ENCODE data around the gene PKD1L1. TPM values are rescaled to one million over a fixed set of nuclear protein-coding genes. Genes with fewer than 3 reads are reported as not detected.

PKD1L1 gene
- polyA plus RNA-seq, 1 of the 3 experiments (the other 2 are of a cell fraction), result 0.10 TPM

GRCh38 chr7:47944536-47945260 lies 3.6 kb downstream of the PKD1L1 start:
- peaks cover 17% of the 10 kb centered on the region for H3F3A ChIP-seq (replicated peaks; ENCODE audit: insufficient read depth)
- H3K4me1 ChIP-seq (ENCODE audit: control insufficient read depth in 1 of 2, insufficient read depth in 2 of 2, low read depth in 1 of 2, low read length in 1 of 2), result peaks cover 25 to 37% of the 10 kb centered on the region in 2 experiments
- no peak overlapping the region for H3K9ac ChIP-seq
- ChIA-PET POLR2A (interaction anchor here (0.8 to 1.5 kb wide), 4 partner anchors 20 to 158 kb away, joined by 3 to 5 read pairs (median 4); no protein-coding TSS in a partner anchor), CTCF (interaction anchor here (0.6 to 12.4 kb wide), 84 partner anchors 8 to 742 kb away, joined by 3 to 221 read pairs (median 5); partner anchors contain the start of gene HUS1)
- no peaks in the 10 kb centered on the region for H3K79me2 ChIP-seq (ENCODE audit: insufficient read depth)
- no peak overlapping the region; a peak in 1 of 4 replicates for H3K27ac ChIP-seq (ENCODE audit: low read depth in 2 of 2, low read length in 1 of 2)
- no peak overlapping the region for H3K4me3 ChIP-seq (ENCODE audit: low read depth in 2 of 2, low read length in 1 of 2)
- H3K27me3 ChIP-seq (ENCODE audit: insufficient read depth), result no peaks in the 10 kb centered on the region
- no peaks in the 10 kb centered on the region for H3K9me2 ChIP-seq
- no peak overlapping the region for H3K4me2 ChIP-seq
- H2AFZ ChIP-seq (ENCODE audit: low read depth), result no peak overlapping the region
- no peaks in the 10 kb centered on the region for H3K36me3 ChIP-seq (replicated peaks in 1 of 2; ENCODE audit: control insufficient read depth in 1 of 2, insufficient read depth in 2 of 2, low read length in 1 of 2)
- H4K20me1 ChIP-seq (ENCODE audit: insufficient read depth), result no peaks in the 10 kb centered on the region
- no peak for DNase-seq
- 84% methylated on average over 12 of the region's 12 CpGs for WGBS (ENCODE audit: low lambda C conversion rate)
- no peaks in the 10 kb centered on the region for H3K9me3 ChIP-seq
- no peak for TF ChIP-seq POLR2AphosphoS5 (IDR thresholded peaks at IDR 0.05; ENCODE audit: low read depth, low read length)
- no peak for TF ChIP-seq IRF3 (IDR thresholded peaks at IDR 0.05; ENCODE audit: low read depth, low read length)
- TF ChIP-seq YY1 (IDR thresholded peaks at IDR 0.05; ENCODE audit: low read depth), result no peak
- no peak for TF ChIP-seq NFIC (IDR thresholded peaks at IDR 0.05; ENCODE audit: borderline replicate concordance)
- no peak for TF ChIP-seq GABPA (IDR thresholded peaks at IDR 0.05; ENCODE audit: low read depth)
- TF ChIP-seq FOXM1 (IDR thresholded peaks at IDR 0.05; ENCODE audit: low read depth), result no peak
- TF ChIP-seq EP300 (IDR thresholded peaks at IDR 0.05; ENCODE audit: borderline replicate concordance in 1 of 2, low read depth in 1 of 2, low read length in 1 of 2), result no peak
- TF ChIP-seq ELF1 (IDR thresholded peaks at IDR 0.05), result no peak
- no peak for TF ChIP-seq GATA2 (CRISPR knock-in tag; IDR thresholded peaks at IDR 0.05)
- TF ChIP-seq RFX5 (IDR thresholded peaks at IDR 0.05; ENCODE audit: low read length), result no peak
- no peak for TF ChIP-seq REST (IDR thresholded peaks at IDR 0.05; ENCODE audit: low read depth, low read length)
- no peak for TF ChIP-seq USF2 (IDR thresholded peaks at IDR 0.05; ENCODE audit: borderline replicate concordance, low read depth, low read length)
- no peak for TF ChIP-seq FOSL2 (IDR thresholded peaks at IDR 0.05; ENCODE audit: borderline replicate concordance, low read depth)

Measured in SK-N-SH (cell line).